Measurements from ENCODE around the gene SLC9A9.
A peak's percentile ranks its signal among the peaks of the same experiment; 100 is the strongest.

Gene SLC9A9

DNA sequence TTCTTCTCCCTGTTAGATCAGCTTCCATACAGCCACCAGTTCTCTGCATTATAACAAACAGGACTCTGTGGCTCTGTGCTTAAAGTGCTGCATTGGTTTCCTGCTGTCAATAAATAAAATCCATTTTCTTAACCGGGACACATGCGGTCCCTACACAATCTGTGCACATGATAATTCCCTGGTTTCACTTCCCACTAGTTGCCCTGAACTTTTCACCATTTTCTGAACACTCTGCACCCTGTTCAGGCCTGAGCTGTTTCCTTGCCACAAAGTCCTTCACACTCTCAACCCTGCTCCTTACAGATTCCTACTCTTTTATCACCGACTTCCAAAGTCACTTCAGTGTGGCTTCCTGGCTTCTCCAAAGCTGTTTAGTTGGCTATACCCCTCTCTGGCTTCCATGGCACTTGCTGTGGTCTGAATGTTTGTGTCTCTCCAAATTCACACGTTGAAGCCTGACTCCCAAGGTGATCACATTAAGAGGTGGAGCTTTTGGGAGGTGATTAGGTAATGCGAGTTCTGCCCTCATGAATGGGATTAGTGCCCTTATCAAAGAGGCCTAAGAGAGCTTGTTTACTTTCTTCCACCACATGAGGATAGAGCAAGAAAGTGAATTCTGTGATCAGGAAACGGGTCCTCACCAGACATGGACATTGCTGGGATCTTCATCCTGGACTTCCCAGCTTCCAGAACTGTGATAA lies 495.3 kb downstream of the SLC9A9 start:
- DNase-seq = peak; percentile 11
- no peaks in the 10 kb centered on the region for H3K36me3 ChIP-seq
- H3K4me3 ChIP-seq (ENCODE audit: low read depth, low read length) = no peak overlapping the region
- H3K9me3 ChIP-seq (ENCODE audit: severe bottlenecking) = no peaks in the 10 kb centered on the region
- H3K27me3 ChIP-seq (ENCODE audit: insufficient read depth, low read depth, severe bottlenecking) = no peaks in the 10 kb centered on the region
- no peak overlapping the region for H3K27ac ChIP-seq
- TF ChIP-seq, protein P1, sequence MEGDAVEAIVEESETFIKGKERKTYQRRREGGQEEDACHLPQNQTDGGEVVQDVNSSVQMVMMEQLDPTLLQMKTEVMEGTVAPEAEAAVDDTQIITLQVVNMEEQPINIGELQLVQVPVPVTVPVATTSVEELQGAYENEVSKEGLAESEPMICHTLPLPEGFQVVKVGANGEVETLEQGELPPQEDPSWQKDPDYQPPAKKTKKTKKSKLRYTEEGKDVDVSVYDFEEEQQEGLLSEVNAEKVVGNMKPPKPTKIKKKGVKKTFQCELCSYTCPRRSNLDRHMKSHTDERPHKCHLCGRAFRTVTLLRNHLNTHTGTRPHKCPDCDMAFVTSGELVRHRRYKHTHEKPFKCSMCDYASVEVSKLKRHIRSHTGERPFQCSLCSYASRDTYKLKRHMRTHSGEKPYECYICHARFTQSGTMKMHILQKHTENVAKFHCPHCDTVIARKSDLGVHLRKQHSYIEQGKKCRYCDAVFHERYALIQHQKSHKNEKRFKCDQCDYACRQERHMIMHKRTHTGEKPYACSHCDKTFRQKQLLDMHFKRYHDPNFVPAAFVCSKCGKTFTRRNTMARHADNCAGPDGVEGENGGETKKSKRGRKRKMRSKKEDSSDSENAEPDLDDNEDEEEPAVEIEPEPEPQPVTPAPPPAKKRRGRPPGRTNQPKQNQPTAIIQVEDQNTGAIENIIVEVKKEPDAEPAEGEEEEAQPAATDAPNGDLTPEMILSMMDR (IDR thresholded peaks at IDR 0.05; ENCODE audit: low read depth, low read length) = no peak

DNA sequence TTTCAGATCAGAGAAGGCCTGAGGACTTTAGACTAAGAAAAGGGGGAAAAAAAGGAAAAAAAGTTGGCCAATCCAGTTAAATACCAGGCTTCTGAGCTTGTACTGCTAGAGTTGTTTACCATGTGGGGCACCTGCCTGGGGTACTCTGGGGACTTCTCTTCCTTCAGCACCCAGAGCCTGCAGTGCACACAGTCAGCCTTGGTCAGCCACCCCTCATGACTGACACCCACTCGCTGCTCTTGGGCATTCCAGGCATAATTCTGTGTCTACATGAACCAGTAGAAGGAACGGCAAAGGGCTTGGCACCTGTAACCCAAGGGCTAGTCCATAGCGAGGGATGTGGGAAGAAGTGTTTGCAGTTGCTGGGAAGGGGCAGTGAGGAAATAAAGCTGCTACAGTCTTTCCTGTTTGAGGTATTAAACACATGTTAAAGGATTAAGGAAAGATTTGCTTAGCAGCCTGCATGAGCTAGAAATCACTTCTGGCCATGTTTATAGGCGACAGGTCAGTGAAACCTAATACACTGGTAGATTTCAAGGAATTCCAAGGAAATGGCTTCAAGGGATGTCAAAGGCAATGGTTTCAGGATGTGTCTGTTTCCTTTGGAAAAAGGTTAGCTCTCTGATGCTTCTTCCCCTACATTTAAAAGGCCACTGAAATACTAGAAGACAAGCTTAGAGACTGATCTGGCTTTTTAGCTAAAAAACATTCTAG lies 496.2 kb downstream of the SLC9A9 start:
- H3K4me3 ChIP-seq (ENCODE audit: low read depth, low read length) = no peak overlapping the region
- H3K27me3 ChIP-seq (ENCODE audit: insufficient read depth, low read depth, severe bottlenecking) = no peaks in the 10 kb centered on the region
- H3K9me3 ChIP-seq (ENCODE audit: severe bottlenecking) = no peaks in the 10 kb centered on the region
- peak; percentile 24 for DNase-seq
- no peak overlapping the region for H3K27ac ChIP-seq
- TF ChIP-seq, protein P1 (IDR thresholded peaks at IDR 0.05; ENCODE audit: low read depth, low read length) = no peak
- no peaks in the 10 kb centered on the region for H3K36me3 ChIP-seq

DNA sequence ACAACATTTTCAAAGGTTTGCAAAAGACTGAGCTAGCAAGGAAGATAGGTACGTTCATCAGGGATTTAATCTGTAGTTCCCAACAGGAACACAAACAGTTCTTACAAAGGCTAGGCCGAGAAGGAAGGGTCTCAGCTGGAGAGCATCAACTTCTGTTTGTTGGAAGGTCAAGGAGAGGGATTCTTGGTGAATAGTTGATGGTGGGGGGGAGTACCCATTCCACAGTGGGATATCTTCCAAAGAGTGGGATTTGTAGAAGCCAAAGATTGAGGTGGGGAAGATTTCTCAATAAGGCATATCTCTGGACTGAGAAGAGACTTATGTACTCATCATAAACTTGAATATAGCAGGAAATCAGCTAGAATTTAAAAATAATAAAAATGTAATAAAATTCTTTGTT lies 496.9 kb downstream of the SLC9A9 start:
- Histone ChIP-seq H3K27ac (no peak overlapping the region), H3K36me3 (no peaks in the 10 kb centered on the region), H3K4me3 (ENCODE audit: low read depth, low read length) (no peak overlapping the region), H3K27me3 (ENCODE audit: insufficient read depth, low read depth, severe bottlenecking) (no peaks in the 10 kb centered on the region), H3K9me3 (ENCODE audit: severe bottlenecking) (no peaks in the 10 kb centered on the region)
- TF ChIP-seq, protein P1 (IDR thresholded peaks at IDR 0.05; ENCODE audit: low read depth, low read length) = no peak
- no peak for DNase-seq

DNA sequence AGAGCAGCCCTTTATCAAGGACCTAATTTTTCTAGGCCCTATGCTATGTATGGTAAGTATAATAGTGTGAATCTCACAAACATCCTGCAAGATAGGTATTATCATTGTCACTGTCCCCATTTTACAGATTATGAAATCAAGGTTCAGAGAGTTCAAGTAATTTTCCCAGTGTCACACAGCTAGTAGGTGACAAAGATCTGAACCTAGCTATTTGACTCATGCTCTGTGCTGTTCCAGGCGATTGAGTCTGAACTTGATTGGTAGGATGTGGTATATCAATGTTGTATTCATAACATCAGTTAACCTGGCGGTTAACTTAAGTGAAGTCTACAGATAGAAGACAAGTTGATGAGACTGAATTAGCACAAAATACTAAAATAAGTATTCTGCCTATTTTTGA lies 498.8 kb downstream of the SLC9A9 start:
- H3K9me3 ChIP-seq (ENCODE audit: severe bottlenecking) = no peaks in the 10 kb centered on the region
- no peaks in the 10 kb centered on the region for H3K36me3 ChIP-seq
- H3K27me3 ChIP-seq (ENCODE audit: insufficient read depth, low read depth, severe bottlenecking) = no peaks in the 10 kb centered on the region
- no peak for DNase-seq
- TF ChIP-seq, protein P1 (IDR thresholded peaks at IDR 0.05; ENCODE audit: low read depth, low read length) = no peak
- H3K27ac ChIP-seq = no peak overlapping the region
- H3K4me3 ChIP-seq (ENCODE audit: low read depth, low read length) = no peak overlapping the region

DNA sequence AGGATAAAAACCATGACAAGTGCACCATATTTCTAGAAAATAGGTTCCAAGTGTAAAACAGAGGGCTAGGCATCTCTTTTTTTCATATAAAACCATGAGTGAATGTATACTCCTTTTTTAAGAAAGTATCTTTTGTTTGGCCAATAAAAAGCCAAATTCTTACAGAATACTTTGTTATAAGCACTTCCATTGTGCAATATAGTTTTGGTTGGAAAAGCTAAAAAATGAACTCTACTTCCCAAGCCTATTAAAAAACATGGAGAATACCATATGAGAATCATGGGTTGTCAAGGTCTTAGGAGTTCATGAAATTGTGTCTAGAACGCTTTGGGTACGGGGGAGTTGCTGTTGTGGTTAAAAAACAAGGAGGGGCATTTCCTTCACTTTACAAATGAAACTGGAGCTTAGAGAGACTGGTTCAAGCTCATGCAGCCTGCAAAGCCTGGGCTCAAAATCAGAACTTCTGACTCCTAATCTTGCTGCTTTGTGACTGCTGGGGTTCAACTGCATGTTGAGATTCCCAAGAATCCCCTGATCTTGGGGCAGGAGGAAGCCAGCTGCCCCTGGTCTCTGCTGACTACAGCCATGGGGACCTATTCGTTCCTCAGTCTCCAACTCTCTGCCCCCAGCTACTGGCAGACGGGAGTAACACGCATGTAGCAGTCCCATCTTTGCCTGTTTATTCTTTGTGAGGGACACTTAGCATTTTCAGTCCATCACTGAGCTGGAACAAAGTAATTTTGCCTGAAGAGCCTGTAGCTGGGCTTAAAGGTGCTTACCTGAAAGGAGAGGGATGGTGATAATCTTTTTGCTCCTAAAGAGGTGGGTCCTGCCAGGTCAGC lies 499.6 kb downstream of the SLC9A9 start:
- Histone ChIP-seq H3K36me3 (no peaks in the 10 kb centered on the region), H3K4me3 (ENCODE audit: low read depth, low read length) (no peak overlapping the region), H3K27me3 (ENCODE audit: insufficient read depth, low read depth, severe bottlenecking) (no peaks in the 10 kb centered on the region), H3K9me3 (ENCODE audit: severe bottlenecking) (no peaks in the 10 kb centered on the region), H3K27ac (no peak overlapping the region)
- DNase-seq = peak; percentile 38
- TF ChIP-seq, protein P1 (IDR thresholded peaks at IDR 0.05; ENCODE audit: low read depth, low read length) = peak; percentile 77
